ENCODE measurements around the gene ECEL1.

Gene ECEL1

DNA sequence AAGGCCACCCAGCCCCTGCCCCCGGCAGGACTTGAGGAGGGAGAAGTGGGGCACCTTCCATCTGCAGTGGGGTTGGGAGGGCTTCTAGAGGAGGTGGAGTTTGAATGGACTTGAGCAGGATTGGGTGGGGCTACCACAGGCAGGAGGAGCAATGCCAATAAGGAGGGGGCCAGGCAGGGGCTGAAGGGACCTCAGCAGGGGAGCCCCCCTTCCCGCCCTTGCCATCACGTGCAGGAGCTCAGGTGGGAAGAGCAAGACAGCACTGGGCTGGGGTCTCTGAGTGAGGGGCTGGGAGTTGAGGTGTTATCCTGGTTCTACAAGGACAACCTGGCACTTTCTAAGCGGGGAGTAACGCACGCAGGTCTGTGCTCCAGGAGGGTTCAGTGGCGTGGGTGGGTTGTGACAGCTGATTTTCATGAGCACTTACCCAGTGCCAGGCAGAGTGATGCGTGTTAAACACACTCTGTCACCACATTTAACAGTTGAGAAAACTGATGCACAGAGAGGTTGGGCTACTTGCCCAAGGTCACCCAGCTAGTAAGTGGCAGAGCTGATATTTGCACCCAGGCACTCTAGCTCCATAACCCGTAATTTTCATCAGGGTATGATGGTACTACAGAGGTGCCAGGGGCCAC lies 43.1 kb upstream of the ECEL1 start:
- no peaks in the 10 kb centered on the region for H3K79me2 ChIP-seq (ENCODE audit: insufficient read depth, low read depth)
- no peaks in the 10 kb centered on the region for H4K20me1 ChIP-seq (ENCODE audit: insufficient read depth)
- no peak overlapping the region for H3K27ac ChIP-seq
- H3K4me2 ChIP-seq: no peak overlapping the region
- no peaks in the 10 kb centered on the region; the same call in 1 of the 2 replicates for H3K27me3 ChIP-seq (ENCODE audit: insufficient read depth, low read depth)
- H3K4me1 ChIP-seq (ENCODE audit: low read depth, poor library complexity, severe bottlenecking): no peaks in the 10 kb centered on the region
- H2AFZ ChIP-seq (ENCODE audit: low read depth): no peak overlapping the region
- TF ChIP-seq, protein P1, sequence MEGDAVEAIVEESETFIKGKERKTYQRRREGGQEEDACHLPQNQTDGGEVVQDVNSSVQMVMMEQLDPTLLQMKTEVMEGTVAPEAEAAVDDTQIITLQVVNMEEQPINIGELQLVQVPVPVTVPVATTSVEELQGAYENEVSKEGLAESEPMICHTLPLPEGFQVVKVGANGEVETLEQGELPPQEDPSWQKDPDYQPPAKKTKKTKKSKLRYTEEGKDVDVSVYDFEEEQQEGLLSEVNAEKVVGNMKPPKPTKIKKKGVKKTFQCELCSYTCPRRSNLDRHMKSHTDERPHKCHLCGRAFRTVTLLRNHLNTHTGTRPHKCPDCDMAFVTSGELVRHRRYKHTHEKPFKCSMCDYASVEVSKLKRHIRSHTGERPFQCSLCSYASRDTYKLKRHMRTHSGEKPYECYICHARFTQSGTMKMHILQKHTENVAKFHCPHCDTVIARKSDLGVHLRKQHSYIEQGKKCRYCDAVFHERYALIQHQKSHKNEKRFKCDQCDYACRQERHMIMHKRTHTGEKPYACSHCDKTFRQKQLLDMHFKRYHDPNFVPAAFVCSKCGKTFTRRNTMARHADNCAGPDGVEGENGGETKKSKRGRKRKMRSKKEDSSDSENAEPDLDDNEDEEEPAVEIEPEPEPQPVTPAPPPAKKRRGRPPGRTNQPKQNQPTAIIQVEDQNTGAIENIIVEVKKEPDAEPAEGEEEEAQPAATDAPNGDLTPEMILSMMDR (conservative IDR thresholded peaks at IDR 0.05; ENCODE audit: low read depth, low read length): no peak
- no peak overlapping the region for H3K9ac ChIP-seq
- H3K36me3 ChIP-seq (ENCODE audit: insufficient read depth): no peaks in the 10 kb centered on the region
- no peak overlapping the region for H3K4me3 ChIP-seq (IDR thresholded peaks at IDR 0.05; ENCODE audit: insufficient read depth, low read depth, low read length)

DNA sequence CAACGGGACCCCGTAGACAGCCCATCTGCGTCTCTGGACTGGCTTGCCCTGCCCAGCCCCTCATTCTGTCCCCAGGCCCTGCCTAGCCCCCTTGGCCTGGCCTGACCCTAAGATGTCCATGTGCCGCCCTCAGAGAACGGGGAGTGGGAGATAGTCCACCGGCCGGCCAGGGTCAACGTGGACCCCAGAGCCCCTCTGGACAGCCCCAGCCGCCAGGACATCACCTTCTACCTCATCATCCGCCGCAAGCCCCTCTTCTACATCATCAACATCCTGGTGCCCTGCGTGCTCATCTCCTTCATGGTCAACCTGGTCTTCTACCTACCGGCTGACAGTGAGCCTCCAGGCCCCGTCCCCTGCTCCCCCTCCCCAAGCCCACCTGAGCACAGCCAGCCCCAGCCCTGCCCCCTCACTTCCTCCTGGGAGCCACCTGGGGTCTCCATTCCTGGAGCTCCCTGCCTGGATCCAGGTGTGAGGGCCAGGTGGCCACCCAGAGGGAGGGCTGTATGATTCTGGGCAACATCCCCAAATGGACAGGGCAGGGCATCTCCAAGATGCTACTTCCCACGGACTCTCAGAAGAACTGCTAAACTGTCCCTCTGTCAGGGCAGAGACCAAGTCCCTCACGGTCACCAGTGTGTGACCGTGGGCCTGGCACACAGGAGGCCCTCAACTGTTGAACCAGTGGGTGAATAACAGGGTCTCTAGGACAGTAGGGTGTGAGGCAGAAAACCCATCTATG lies 42.3 kb upstream of the ECEL1 start:
- TF ChIP-seq, protein P1 (conservative IDR thresholded peaks at IDR 0.05; ENCODE audit: low read depth, low read length): no peak
- H3K4me1 ChIP-seq (ENCODE audit: low read depth, poor library complexity, severe bottlenecking): no peaks in the 10 kb centered on the region

DNA sequence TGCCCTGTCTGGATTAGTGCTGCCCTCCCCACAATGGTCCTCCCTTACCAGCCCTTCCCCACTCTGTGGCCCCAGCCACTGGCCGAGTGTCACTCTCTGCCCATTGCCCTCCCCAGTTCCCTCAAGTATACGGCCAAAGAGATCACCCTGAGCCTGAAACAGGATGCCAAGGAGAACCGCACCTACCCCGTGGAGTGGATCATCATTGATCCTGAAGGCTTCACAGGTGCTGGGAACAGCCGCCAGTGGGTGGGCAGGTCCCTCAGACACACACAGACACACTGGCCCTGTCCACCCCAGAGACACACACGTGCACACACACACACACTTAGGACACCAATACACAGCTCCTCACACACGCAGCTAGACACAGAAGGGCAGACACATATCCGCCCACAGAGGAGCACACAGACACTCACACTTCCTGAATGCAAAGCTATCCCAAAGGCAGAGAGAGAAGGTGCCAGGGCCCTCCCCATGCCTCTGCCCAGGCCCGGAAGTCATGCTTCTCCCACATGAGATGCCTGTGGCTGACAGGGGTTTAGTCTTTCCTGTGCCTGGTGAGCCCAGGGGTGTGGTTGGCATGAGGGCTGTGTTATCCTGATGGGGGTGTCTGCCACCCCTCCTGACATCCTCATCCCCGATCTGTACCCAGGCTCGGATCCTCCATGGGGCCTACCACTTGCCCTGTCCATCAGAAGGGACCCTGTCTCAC lies 41.3 kb upstream of the ECEL1 start:
- no peaks in the 10 kb centered on the region for H3K4me1 ChIP-seq (ENCODE audit: low read depth, poor library complexity, severe bottlenecking)
- no peaks in the 10 kb centered on the region for H3K36me3 ChIP-seq (ENCODE audit: insufficient read depth)
- H3K9ac ChIP-seq: no peak overlapping the region
- peaks cover 8% of the 10 kb centered on the region; the same call in 1 of the 2 replicates for H3K27me3 ChIP-seq (ENCODE audit: insufficient read depth, low read depth)
- H3K79me2 ChIP-seq (ENCODE audit: insufficient read depth, low read depth): no peaks in the 10 kb centered on the region
- no peak overlapping the region for H2AFZ ChIP-seq (ENCODE audit: low read depth)
- no peak overlapping the region for H3K4me2 ChIP-seq
- TF ChIP-seq, protein P1 (conservative IDR thresholded peaks at IDR 0.05; ENCODE audit: low read depth, low read length): no peak
- H3K27ac ChIP-seq: no peak overlapping the region
- H4K20me1 ChIP-seq (ENCODE audit: insufficient read depth): no peaks in the 10 kb centered on the region
- no peak overlapping the region for H3K4me3 ChIP-seq (IDR thresholded peaks at IDR 0.05; ENCODE audit: insufficient read depth, low read depth, low read length)

More for the DNA sequence above, 42.3 kb upstream of the ECEL1 start:
- H3K79me2 ChIP-seq (ENCODE audit: insufficient read depth, low read depth): no peaks in the 10 kb centered on the region
- no peak overlapping the region for H3K4me2 ChIP-seq
- H3K9ac ChIP-seq: no peak overlapping the region
- no peak overlapping the region for H3K4me3 ChIP-seq (IDR thresholded peaks at IDR 0.05; ENCODE audit: insufficient read depth, low read depth, low read length)
- no peaks in the 10 kb centered on the region; the same call in 1 of the 2 replicates for H3K27me3 ChIP-seq (ENCODE audit: insufficient read depth, low read depth)
- H2AFZ ChIP-seq (ENCODE audit: low read depth): no peak overlapping the region
- no peaks in the 10 kb centered on the region for H3K36me3 ChIP-seq (ENCODE audit: insufficient read depth)
- H3K27ac ChIP-seq: no peak overlapping the region
- no peaks in the 10 kb centered on the region for H4K20me1 ChIP-seq (ENCODE audit: insufficient read depth)

DNA sequence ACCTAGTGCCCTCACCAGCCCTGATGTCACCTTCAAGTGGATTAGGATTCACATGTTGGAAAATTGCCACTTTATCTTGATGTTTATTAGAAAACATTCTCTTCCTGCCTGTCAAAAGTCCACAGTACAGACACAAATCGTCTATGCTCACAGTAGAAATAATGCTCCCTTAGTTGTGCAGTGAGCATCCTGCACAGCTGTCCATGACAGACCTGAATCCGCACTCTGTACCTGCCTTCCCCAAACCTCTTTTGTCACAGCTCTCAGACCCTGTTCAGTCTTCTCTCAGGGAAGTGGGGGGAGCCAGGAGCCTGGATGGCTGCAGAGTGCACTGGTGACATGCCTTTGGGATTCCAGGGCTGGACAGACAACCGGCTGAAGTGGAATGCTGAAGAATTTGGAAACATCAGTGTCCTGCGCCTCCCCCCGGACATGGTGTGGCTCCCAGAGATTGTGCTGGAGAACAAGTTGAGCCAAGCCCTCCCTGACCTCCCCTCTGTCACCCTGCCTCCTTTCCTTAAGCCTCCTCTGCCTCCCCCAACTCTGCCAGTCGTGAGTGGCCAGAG lies 40.4 kb upstream of the ECEL1 start:
- H3K79me2 ChIP-seq (ENCODE audit: insufficient read depth, low read depth): no peaks in the 10 kb centered on the region
- no peak overlapping the region for H3K9ac ChIP-seq
- no peak overlapping the region for H3K4me2 ChIP-seq
- H4K20me1 ChIP-seq (ENCODE audit: insufficient read depth): no peaks in the 10 kb centered on the region
- H3K4me3 ChIP-seq (IDR thresholded peaks at IDR 0.05; ENCODE audit: insufficient read depth, low read depth, low read length): no peak overlapping the region
- H2AFZ ChIP-seq (ENCODE audit: low read depth): no peak overlapping the region
- H3K27me3 ChIP-seq (ENCODE audit: insufficient read depth, low read depth): peaks cover 16% of the 10 kb centered on the region
- H3K4me1 ChIP-seq (ENCODE audit: low read depth, poor library complexity, severe bottlenecking): no peaks in the 10 kb centered on the region
- H3K36me3 ChIP-seq (ENCODE audit: insufficient read depth): no peaks in the 10 kb centered on the region
- H3K27ac ChIP-seq: no peak overlapping the region
- TF ChIP-seq, protein P1 (conservative IDR thresholded peaks at IDR 0.05; ENCODE audit: low read depth, low read length): no peak

All from KMS-11 (cell line).